Vagina (tissue), 2 donors: Measurements from ENCODE around the gene YDJC. TPM values are rescaled to one million over a fixed set of nuclear protein-coding genes. Genes with fewer than 3 reads are reported as not detected.

ENCODE experiments used
- DNase-seq, 2 donors: peaks; one replicate each; pipeline ENCODE4 v3.0.0-alpha.2; 2017; ENCODE audit errors: extremely low spot score in 2 of 2
- H3K27ac ChIP-seq: fragments of 200-600 bp; sonication (generic); one replicate; pipeline ENCODE4 v1.5.1; 2019
- H3K27me3 ChIP-seq: fragments of 200-600 bp; sonication (generic); one replicate; pipeline ENCODE4 v1.5.1; 2019
- H3K36me3 ChIP-seq, 2 donors: fragments of 200-600 bp; sonication (generic); one replicate each; pipeline ENCODE4 v1.5.1; 2017 to 2019
- H3K4me1 ChIP-seq: fragments of 200-600 bp; sonication (generic); one replicate; pipeline ENCODE4 v1.5.1; 2019
- H3K4me3 ChIP-seq, 2 donors: fragments of 200-600 bp; sonication (generic); 1 replicate in 1 of 2; 2 replicates in 1 of 2; pipeline ENCODE4 v1.5.1; 2016 to 2019
- H3K9me3 ChIP-seq: fragments of 200-600 bp; sonication (generic); one replicate; pipeline ENCODE4 v1.5.1; 2019
- CTCF ChIP-seq, 3 experiments: fragments of 450-650 bp in 2 of 3; fragments of 200-600 bp in 1 of 3; sonication (generic) in 1 of 3; IDR thresholded peaks; one replicate each; pipeline ENCODE4 v1.5.1; 2017 to 2019; ENCODE audit warnings: antibody characterized with exemption in 3 of 3, mild to moderate bottlenecking in 2 of 3, moderate library complexity in 2 of 3
- POLR2A ChIP-seq, 2 donors: fragments of 450-650 bp; IDR thresholded peaks; one replicate each; pipeline ENCODE4 v1.6.1; 2017; ENCODE audit warnings: antibody characterized with exemption in 2 of 2, mild to moderate bottlenecking in 2 of 2, moderate library complexity in 2 of 2
- POLR2AphosphoS5 ChIP-seq, 2 donors: sonication (generic); formaldehyde crosslinking; IDR thresholded peaks; one replicate each; pipeline ENCODE4 v1.9.0; 2017; ENCODE audit warnings: antibody characterized with exemption in 2 of 2, mild to moderate bottlenecking in 2 of 2, low read depth in 1 of 2; ENCODE audit not compliant: insufficient read depth in 1 of 2
- intact Hi-C: fragments of 100-400 bp; cut with DNase I; formaldehyde crosslinking; loops from one replicate; pipeline ENCODE4 v1.15.1; 2023
- total RNA-seq: library from RNA; depleted of rRNA; stranded (reverse); fragments of >200 nt; gene quantifications from one replicate; pipeline ENCODE4 v1.2.3, GENCODE V29; 2016

Gene YDJC
- total RNA-seq, 1 donor from 2014 or later = 22.6 TPM

DNA sequence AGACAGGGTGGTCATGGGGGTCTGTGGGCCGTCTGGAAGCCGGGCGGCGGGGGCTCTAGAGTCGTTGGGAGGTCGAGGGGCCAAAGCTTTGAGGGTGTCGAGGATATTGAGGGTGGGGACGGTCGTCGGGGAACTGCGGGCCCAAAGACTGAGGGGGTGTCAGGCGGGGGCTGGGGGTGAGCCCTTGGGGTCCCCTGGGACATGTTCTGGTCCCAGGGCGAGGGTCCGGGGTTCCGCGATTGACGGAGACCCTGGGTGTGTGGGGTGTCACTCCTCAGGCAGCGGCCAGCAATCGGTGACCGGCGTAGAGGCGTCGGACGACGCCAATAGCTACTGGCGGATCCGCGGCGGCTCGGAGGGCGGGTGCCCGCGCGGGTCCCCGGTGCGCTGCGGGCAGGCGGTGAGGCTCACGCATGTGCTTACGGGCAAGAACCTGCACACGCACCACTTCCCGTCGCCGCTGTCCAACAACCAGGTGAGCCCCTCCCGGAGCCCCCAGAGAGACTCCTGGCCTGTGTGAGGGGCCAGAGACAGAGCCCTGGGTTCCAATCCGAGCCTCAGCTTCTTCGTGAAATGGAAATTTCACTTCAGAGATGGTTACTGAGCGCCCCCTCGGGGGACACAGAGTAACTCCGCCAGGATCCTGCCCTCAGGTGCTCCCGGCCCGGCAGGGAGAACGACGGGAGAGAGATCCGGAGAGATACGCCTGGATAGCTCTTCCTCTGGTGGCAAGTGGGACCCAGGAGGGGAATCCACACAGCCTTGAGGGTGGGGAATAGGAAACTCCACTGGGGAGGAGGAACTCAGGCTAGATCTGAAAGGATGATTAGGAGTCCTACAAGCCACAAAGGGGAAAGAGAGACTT is 13.0 kb upstream of the YDJC start:
- peak in 1 of 3 experiments; percentile 25 for TF ChIP-seq CTCF (IDR thresholded peaks at IDR 0.05)
- no peak for TF ChIP-seq POLR2A (IDR thresholded peaks at IDR 0.05)
- peak overlapping the region; percentile 15 for H3K27ac ChIP-seq
- H3K4me3 ChIP-seq = peak overlapping the region; percentile 80 to 85
- no peak for DNase-seq
- intact Hi-C loops = no loop called here
- no peaks in the 10 kb centered on the region for H3K9me3 ChIP-seq
- H3K4me1 ChIP-seq = peaks cover 29% of the 10 kb centered on the region
- H3K36me3 ChIP-seq = no peaks in the 10 kb centered on the region
- H3K27me3 ChIP-seq = no peaks in the 10 kb centered on the region

GRCh38 chr22:21641789-21642583 is 12.2 kb upstream of the YDJC start, which contains the start of gene SDF2L1:
SDF2L1 (plus strand) TSS chr22:21642302; CDS start chr22:21642337, 35 bp downstream.
- H3K4me3 ChIP-seq = peak within 1 kb of the TSS; percentile 80 to 85
- TF ChIP-seq CTCF (IDR thresholded peaks at IDR 0.05) (peak in 1 of 3 experiments; percentile 9), POLR2AphosphoS5 (IDR thresholded peaks at IDR 0.05; ENCODE audit: insufficient read depth in 1 of 2, low read depth in 1 of 2) (peak; percentile 61 to 78), POLR2A (IDR thresholded peaks at IDR 0.05) (peak in 1 of 2 donors; percentile 2)
- H3K27ac ChIP-seq = peak within 1 kb of the TSS; percentile 15
- H3K9me3 ChIP-seq = no peaks in the 10 kb centered on the region
- DNase-seq = peak in 1 of 2 donors; percentile 99
- H3K4me1 ChIP-seq = peaks cover 29% of the 10 kb centered on the region
- intact Hi-C loops = no loop called here
- H3K36me3 ChIP-seq = no peaks in the 10 kb centered on the region
- H3K27me3 ChIP-seq = no peaks in the 10 kb centered on the region

- Histone ChIP-seq H3K9me3 (no peaks in the 10 kb centered on the region), H3K4me3 (peak overlapping the region; percentile 34 to 80), H3K36me3 (no peaks in the 10 kb centered on the region), H3K27me3 (no peaks in the 10 kb centered on the region), H3K27ac (no peak overlapping the region), H3K4me1 (peaks cover 26% of the 10 kb centered on the region)
- no peak for DNase-seq
- intact Hi-C loops = no loop called here
- TF ChIP-seq POLR2A (IDR thresholded peaks at IDR 0.05) (no peak), POLR2AphosphoS5 (IDR thresholded peaks at IDR 0.05; ENCODE audit: insufficient read depth in 1 of 2, low read depth in 1 of 2) (no peak), CTCF (IDR thresholded peaks at IDR 0.05) (peak in 1 of 3 experiments; percentile 16)
These were observed 11.6 kb upstream of the YDJC start for GRCh38 chr22:21641417-21641788.

DNA sequence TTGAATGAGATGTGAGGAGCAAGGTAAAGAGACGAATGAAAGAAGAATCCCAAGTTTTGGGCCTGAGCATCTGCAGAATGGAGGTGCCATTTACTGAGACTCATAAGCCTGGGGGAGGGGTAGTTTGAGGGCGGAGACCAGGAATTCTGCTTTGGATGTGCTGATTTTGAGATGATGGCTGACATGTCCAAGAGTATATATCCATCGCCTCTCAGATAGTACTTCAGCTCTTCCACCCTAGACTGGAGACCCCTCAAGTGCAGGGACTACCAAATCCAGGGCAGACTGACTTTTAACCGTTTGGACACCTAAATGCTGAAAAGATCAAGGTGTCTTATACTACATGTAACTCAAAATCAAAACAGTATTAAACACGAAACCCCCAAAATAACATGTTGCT is 11.0 kb upstream of the YDJC start:
- H3K36me3 ChIP-seq = no peaks in the 10 kb centered on the region
- H3K27me3 ChIP-seq = no peaks in the 10 kb centered on the region
- H3K4me1 ChIP-seq = peaks cover 25% of the 10 kb centered on the region
- TF ChIP-seq CTCF (IDR thresholded peaks at IDR 0.05) (no peak), POLR2A (IDR thresholded peaks at IDR 0.05) (no peak), POLR2AphosphoS5 (IDR thresholded peaks at IDR 0.05; ENCODE audit: insufficient read depth in 1 of 2, low read depth in 1 of 2) (no peak)
- H3K4me3 ChIP-seq = no peak overlapping the region
- intact Hi-C loops = no loop called here
- H3K9me3 ChIP-seq = no peaks in the 10 kb centered on the region
- H3K27ac ChIP-seq = no peak overlapping the region
- DNase-seq = no peak
